ENCODE data around the gene SMYD5.
"Not testable (repeated sequence)": the region's sequence is repeated elsewhere in the genome, so short reads cannot be mapped to it uniquely, and the experiment has no call there.

Gene SMYD5

GRCh38 chr2:73176881-73177644 lies 37.0 kb upstream of the SMYD5 start:
- no peaks in the 10 kb centered on the region for H3K9me3 ChIP-seq (replicated peaks; ENCODE audit: low read length)
- peak overlapping the region; percentile 92 for H3K4me2 ChIP-seq (ENCODE audit: low read length)
- H3K4me3 ChIP-seq (ENCODE audit: low read length): peak overlapping the region; percentile 79
- no peaks in the 10 kb centered on the region for H3K36me3 ChIP-seq (ENCODE audit: insufficient read depth, low read length)
- peaks cover 58% of the 10 kb centered on the region for H3K27me3 ChIP-seq (ENCODE audit: control insufficient read depth, insufficient read depth, low read length)
- peaks cover 24% of the 10 kb centered on the region for H3K4me1 ChIP-seq (ENCODE audit: control insufficient read depth, insufficient read depth, low read length)
- H3K9ac ChIP-seq (ENCODE audit: low read depth, low read length): peak overlapping the region; percentile 74

- no peaks in the 10 kb centered on the region for H3K36me3 ChIP-seq (ENCODE audit: insufficient read depth, low read length)
- H3K9ac ChIP-seq (ENCODE audit: low read depth, low read length): no peak overlapping the region
- H3K4me2 ChIP-seq (ENCODE audit: low read length): peak overlapping the region; percentile 92
- H3K4me1 ChIP-seq (ENCODE audit: control insufficient read depth, insufficient read depth, low read length): peaks cover 24% of the 10 kb centered on the region
- H3K4me3 ChIP-seq (ENCODE audit: low read length): no peak overlapping the region
- H3K9me3 ChIP-seq (replicated peaks; ENCODE audit: low read length): no peaks in the 10 kb centered on the region
- H3K27me3 ChIP-seq (ENCODE audit: control insufficient read depth, insufficient read depth, low read length): peaks cover 53% of the 10 kb centered on the region
These were observed 36.3 kb upstream of the SMYD5 start for GRCh38 chr2:73177645-73178255.

GRCh38 chr2:73185965-73186364 lies 28.1 kb upstream of the SMYD5 start:
- Histone ChIP-seq H3K4me3 (ENCODE audit: low read length) (no peak overlapping the region), H3K9me3 (replicated peaks; ENCODE audit: low read length) (no peaks in the 10 kb centered on the region), H3K27me3 (ENCODE audit: control insufficient read depth, insufficient read depth, low read length) (peaks cover 58% of the 10 kb centered on the region), H3K4me1 (ENCODE audit: control insufficient read depth, insufficient read depth, low read length) (no peaks in the 10 kb centered on the region), H3K4me2 (ENCODE audit: low read length) (no peak overlapping the region), H3K9ac (ENCODE audit: low read depth, low read length) (no peak overlapping the region), H3K36me3 (ENCODE audit: insufficient read depth, low read length) (no peaks in the 10 kb centered on the region)

DNA sequence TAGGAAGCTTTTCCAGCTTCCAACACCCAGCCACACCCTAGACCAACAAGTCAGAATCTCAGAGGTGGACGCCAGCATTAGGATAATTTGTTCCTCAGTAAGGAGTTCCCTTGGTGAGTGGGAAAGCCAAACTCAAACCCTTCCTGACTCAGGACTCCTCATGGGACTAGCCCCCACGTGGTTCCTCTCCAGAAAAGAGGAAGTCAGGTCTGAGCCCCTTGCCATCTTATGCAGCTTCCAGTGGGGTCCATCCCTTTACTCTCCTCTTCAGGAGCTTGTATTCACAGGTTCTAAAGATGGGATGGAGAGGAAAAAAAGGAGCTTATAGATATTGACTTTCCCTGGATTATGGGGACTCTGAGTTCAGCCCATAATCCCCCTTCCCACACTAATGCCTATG lies 26.5 kb upstream of the SMYD5 start:
- no peaks in the 10 kb centered on the region for H3K36me3 ChIP-seq (ENCODE audit: insufficient read depth, low read length)
- H3K4me2 ChIP-seq (ENCODE audit: low read length): no peak overlapping the region
- H3K9me3 ChIP-seq (replicated peaks; ENCODE audit: low read length): no peaks in the 10 kb centered on the region
- H3K9ac ChIP-seq (ENCODE audit: low read depth, low read length): no peak overlapping the region
- no peaks in the 10 kb centered on the region for H3K4me1 ChIP-seq (ENCODE audit: control insufficient read depth, insufficient read depth, low read length)
- no peak overlapping the region for H3K4me3 ChIP-seq (ENCODE audit: low read length)
- peaks cover 70% of the 10 kb centered on the region for H3K27me3 ChIP-seq (ENCODE audit: control insufficient read depth, insufficient read depth, low read length)

- Histone ChIP-seq H3K4me2 (ENCODE audit: low read length) (no peak overlapping the region), H3K9me3 (replicated peaks; ENCODE audit: low read length) (no peaks in the 10 kb centered on the region), H3K9ac (ENCODE audit: low read depth, low read length) (no peak overlapping the region), H3K4me3 (ENCODE audit: low read length) (no peak overlapping the region), H3K27me3 (ENCODE audit: control insufficient read depth, insufficient read depth, low read length) (peaks cover 53% of the 10 kb centered on the region), H3K36me3 (ENCODE audit: insufficient read depth, low read length) (no peaks in the 10 kb centered on the region), H3K4me1 (ENCODE audit: control insufficient read depth, insufficient read depth, low read length) (peaks cover 8% of the 10 kb centered on the region)
These were observed 16.5 kb upstream of the SMYD5 start for GRCh38 chr2:73197579-73197978.

GRCh38 chr2:73200281-73200680 lies 13.8 kb upstream of the SMYD5 start:
- Histone ChIP-seq H3K27me3 (ENCODE audit: control insufficient read depth, insufficient read depth, low read length) (peaks cover 66% of the 10 kb centered on the region), H3K4me1 (ENCODE audit: control insufficient read depth, insufficient read depth, low read length) (peaks cover 10% of the 10 kb centered on the region)
- H3K4me3 ChIP-seq (ENCODE audit: low read length); H3K9ac ChIP-seq (ENCODE audit: low read depth, low read length); H3K36me3 ChIP-seq (ENCODE audit: insufficient read depth, low read length); H3K9me3 ChIP-seq (replicated peaks; ENCODE audit: low read length); H3K4me2 ChIP-seq (ENCODE audit: low read length): not testable (repeated sequence)

DNA sequence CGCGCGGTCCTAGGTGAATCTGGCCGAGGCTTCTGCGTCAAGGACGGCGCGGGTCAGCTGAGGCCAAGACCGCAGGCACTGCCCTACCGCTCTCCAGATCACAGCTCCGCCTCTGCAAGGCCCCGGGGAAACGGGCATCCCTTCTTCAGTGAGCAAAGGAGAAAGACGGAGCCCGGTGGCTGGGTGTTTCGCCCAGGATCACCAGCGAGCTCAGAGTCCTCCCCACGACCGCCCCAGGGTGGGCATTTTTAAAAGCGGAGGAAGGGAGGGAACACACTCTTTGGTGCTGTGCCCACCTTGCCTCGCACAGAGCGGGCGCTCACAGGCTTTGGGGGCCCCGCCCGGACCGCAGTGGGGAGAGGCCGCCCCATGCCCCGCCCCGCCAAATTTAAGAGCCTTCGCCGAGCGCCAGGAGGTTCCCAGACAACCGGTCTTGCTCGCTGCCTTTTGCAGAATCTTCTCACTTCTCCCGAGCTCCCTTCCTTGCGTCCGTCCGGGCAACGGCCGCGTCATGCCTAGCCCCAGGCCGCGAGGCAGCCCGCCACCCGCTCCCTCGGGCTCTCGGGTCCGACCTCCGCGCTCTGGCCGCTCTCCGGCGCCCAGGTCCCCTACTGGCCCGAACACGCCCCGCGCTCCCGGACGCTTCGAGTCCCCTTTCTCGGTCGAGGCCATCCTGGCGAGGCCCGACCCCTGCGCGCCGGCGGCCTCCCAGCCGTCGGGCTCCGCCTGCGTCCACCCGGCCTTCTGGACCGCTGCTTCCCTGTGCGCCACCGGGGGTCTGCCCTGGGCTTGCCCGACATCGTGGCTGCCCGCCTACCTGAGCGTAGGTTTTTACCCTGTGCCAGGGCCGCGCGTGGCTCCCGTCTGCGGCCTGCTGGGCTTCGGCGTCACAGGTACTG lies 11.6 kb upstream of the SMYD5 start, which contains the start of gene NOTO:
TSS of gene NOTO (plus strand) at position 419 of the 899 bp plus-strand sequence. CDS start at position 512, 93 bp downstream.
- Histone ChIP-seq H3K4me1 (ENCODE audit: control insufficient read depth, insufficient read depth, low read length) (peaks cover 10% of the 10 kb centered on the region), H3K27me3 (ENCODE audit: control insufficient read depth, insufficient read depth, low read length) (peaks cover 72% of the 10 kb centered on the region), H3K4me2 (ENCODE audit: low read length) (peak within 1 kb of the TSS; percentile 73), H3K9me3 (replicated peaks; ENCODE audit: low read length) (no peaks in the 10 kb centered on the region), H3K4me3 (ENCODE audit: low read length) (peak within 1 kb of the TSS; percentile 44), H3K9ac (ENCODE audit: low read depth, low read length) (no peak within 1 kb of the TSS), H3K36me3 (ENCODE audit: insufficient read depth, low read length) (no peaks in the 10 kb centered on the region)

DNA sequence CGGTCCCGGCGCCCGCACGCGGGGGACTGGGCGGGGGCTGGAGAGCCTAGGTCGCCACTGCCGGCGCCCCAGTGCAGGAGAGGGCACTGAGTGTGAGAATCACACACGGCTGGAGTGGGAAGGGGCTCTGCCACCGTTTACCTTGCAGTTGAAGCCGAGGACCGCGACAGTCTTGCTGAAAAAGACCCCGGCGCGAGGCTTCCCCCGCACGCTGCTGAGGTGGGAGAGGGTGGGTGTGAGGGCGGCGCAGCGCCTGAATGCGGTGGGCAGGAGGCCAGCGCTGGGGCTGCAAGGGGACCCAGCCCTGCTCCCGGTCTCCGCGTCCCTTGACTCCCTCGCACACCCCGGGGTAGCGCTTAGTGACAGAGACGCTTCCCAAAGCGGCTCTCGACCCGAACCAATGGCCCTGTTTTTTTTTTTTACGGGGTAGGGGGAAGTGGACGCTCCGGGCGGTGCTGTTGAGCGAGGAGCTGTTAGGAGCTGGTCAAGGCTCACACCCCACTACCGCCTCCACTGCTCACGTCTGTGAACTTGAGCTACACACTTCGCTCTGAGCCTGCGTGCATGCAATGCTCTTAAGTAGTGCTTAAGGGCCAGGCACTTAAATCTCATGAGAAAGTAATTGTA lies 10.9 kb upstream of the SMYD5 start:
- Histone ChIP-seq H3K9ac (ENCODE audit: low read depth, low read length) (no peak overlapping the region), H3K36me3 (ENCODE audit: insufficient read depth, low read length) (no peaks in the 10 kb centered on the region), H3K9me3 (replicated peaks; ENCODE audit: low read length) (no peaks in the 10 kb centered on the region), H3K4me2 (ENCODE audit: low read length) (peak overlapping the region; percentile 73), H3K4me3 (ENCODE audit: low read length) (no peak overlapping the region), H3K4me1 (ENCODE audit: control insufficient read depth, insufficient read depth, low read length) (peaks cover 10% of the 10 kb centered on the region), H3K27me3 (ENCODE audit: control insufficient read depth, insufficient read depth, low read length) (peaks cover 67% of the 10 kb centered on the region)

DNA sequence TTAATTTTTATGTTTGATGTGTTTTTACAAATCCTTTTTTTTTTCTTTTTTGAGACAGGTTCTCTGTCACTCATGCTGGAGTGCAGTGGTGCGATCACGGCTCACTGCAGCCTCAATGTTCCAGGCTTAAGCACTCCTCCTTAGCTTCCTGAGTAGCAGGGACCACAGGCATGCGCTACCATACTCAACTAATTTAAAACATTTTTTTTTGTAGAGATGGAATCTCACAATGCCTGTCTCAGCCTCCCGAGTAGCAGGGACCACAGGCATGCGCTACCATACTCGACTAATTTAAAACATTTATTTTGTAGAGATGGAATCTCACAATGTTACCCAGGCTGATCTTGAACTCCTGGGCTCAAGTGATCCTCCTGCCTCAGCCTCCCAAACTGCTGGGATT lies 8.4 kb upstream of the SMYD5 start:
- peaks cover 10% of the 10 kb centered on the region for H3K4me1 ChIP-seq (ENCODE audit: control insufficient read depth, insufficient read depth, low read length)
- H3K36me3 ChIP-seq (ENCODE audit: insufficient read depth, low read length): no peaks in the 10 kb centered on the region
- no peak overlapping the region for H3K4me2 ChIP-seq (ENCODE audit: low read length)
- H3K9me3 ChIP-seq (replicated peaks; ENCODE audit: low read length): no peaks in the 10 kb centered on the region
- H3K4me3 ChIP-seq (ENCODE audit: low read length): no peak overlapping the region
- peaks cover 72% of the 10 kb centered on the region for H3K27me3 ChIP-seq (ENCODE audit: control insufficient read depth, insufficient read depth, low read length)
- no peak overlapping the region for H3K9ac ChIP-seq (ENCODE audit: low read depth, low read length)

- H3K4me3 ChIP-seq (ENCODE audit: low read length): no peak overlapping the region
- peaks cover 52% of the 10 kb centered on the region for H3K27me3 ChIP-seq (ENCODE audit: control insufficient read depth, insufficient read depth, low read length)
- no peaks in the 10 kb centered on the region for H3K36me3 ChIP-seq (ENCODE audit: insufficient read depth, low read length)
- no peak overlapping the region for H3K4me2 ChIP-seq (ENCODE audit: low read length)
- H3K9ac ChIP-seq (ENCODE audit: low read depth, low read length): no peak overlapping the region
- no peaks in the 10 kb centered on the region for H3K9me3 ChIP-seq (replicated peaks; ENCODE audit: low read length)
- H3K4me1 ChIP-seq (ENCODE audit: control insufficient read depth, insufficient read depth, low read length): peaks cover 5% of the 10 kb centered on the region
These were observed 5.8 kb upstream of the SMYD5 start for GRCh38 chr2:73208258-73208657.

DNA sequence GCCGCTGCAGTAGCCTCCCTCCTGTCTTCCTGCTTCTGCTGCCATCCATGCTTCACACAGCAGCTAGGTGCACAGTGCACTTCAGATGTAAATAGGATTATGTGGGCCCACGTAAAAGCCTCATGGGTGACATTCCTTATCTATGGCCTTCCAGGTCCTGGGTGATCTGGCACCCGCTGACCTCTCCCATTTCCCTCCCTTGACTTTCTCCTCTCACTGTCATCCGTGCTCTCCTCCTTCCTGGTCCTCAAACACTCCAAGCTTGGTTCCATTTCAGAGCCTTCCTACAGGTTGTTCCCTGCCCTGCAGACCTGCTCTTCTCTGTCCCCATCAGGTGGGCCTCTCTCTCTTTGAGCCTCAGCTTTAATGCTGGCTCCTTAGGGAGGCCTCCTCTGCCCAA lies 4.0 kb upstream of the SMYD5 start:
- Histone ChIP-seq H3K9ac (ENCODE audit: low read depth, low read length) (no peak overlapping the region), H3K27me3 (ENCODE audit: control insufficient read depth, insufficient read depth, low read length) (peaks cover 42% of the 10 kb centered on the region), H3K4me1 (ENCODE audit: control insufficient read depth, insufficient read depth, low read length) (peaks cover 9% of the 10 kb centered on the region), H3K4me2 (ENCODE audit: low read length) (no peak overlapping the region), H3K9me3 (replicated peaks; ENCODE audit: low read length) (no peaks in the 10 kb centered on the region), H3K4me3 (ENCODE audit: low read length) (no peak overlapping the region), H3K36me3 (ENCODE audit: insufficient read depth, low read length) (no peaks in the 10 kb centered on the region)

Data from skeletal muscle satellite cell (primary cell).